ENCODE measurements around the gene ECT2. TPM values are rescaled to one million over a fixed set of nuclear protein-coding genes. Genes with fewer than 3 reads are reported as not detected.

ECT2 gene
- polyA plus RNA-seq, 3 donors: 2.6 to 3.3 (median 2.7) TPM

DNA sequence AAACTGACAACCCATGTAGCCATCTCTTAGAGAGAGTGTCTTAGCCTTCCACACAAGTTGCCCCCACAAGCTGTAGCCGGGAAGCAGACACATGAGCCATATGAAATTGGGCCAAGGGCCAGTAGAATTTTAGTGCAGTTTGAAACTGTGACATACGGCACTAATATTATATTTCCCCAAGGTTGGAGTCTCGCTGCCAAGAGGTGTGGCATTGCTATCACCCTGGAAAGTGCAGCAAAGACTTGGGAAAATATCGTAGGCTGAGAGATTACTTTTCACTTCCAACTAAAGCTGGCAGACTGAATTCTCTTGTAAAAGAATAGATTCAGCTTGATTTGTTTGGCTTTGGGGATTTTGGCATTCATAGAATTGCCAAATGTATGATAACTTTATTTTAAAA, 89.2 kb downstream of the ECT2 start:
- Mint-ChIP-seq H3K4me3 (no peak overlapping the region), H3K36me3 (no peaks in the 10 kb centered on the region), H3K4me1 (no peaks in the 10 kb centered on the region), H3K9me3 (no peaks in the 10 kb centered on the region), H3K27me3 (ENCODE audit: low read depth in 3 of 3) (peaks cover 0 to 6% (median 5%) of the 10 kb centered on the region in 3 donors), H3K27ac (no peak overlapping the region)
- Histone ChIP-seq H3K9me3 (replicated peaks in 1 of 2; ENCODE audit: control insufficient read depth in 1 of 2, insufficient read depth in 1 of 2, low read length in 2 of 2) (no peaks in the 10 kb centered on the region), H3K79me2 (ENCODE audit: insufficient read depth, low read length) (no peaks in the 10 kb centered on the region), H3K27me3 (ENCODE audit: control insufficient read depth in 2 of 2, insufficient read depth in 2 of 2, low read length in 2 of 2) (no peaks in the 10 kb centered on the region), H3K27ac (ENCODE audit: low read depth in 1 of 2, low read length in 2 of 2) (no peak overlapping the region), H3K9ac (ENCODE audit: insufficient read depth, low read length, poor library complexity, severe bottlenecking) (no peak overlapping the region), H2AFZ (ENCODE audit: insufficient read depth, low read depth, low read length, poor library complexity, severe bottlenecking) (no peak overlapping the region), H4K20me1 (ENCODE audit: insufficient read depth, low read length) (no peaks in the 10 kb centered on the region), H3K36me3 (replicated peaks in 1 of 2; ENCODE audit: control insufficient read depth in 1 of 2, insufficient read depth in 2 of 2, low read length in 2 of 2) (no peaks in the 10 kb centered on the region), H3K4me1 (ENCODE audit: control insufficient read depth in 1 of 2, insufficient read depth in 2 of 2, low read length in 2 of 2) (no peaks in the 10 kb centered on the region), H3K4me3 (replicated peaks in 1 of 3; ENCODE audit: low read depth in 2 of 3, low read length in 3 of 3) (no peak overlapping the region), H3K4me2 (replicated peaks; ENCODE audit: extremely low read depth, low read length, poor library complexity, severe bottlenecking) (no peak overlapping the region)
- no CpG with 5 or more reads among the region's 4 CpGs for WGBS (ENCODE audit: insufficient coverage)
- DNase-seq: no peak
- intact Hi-C loops (cut with micrococcal nuclease): no loop called here
- no peak for TF ChIP-seq CTCF (IDR thresholded peaks at IDR 0.05)

DNA sequence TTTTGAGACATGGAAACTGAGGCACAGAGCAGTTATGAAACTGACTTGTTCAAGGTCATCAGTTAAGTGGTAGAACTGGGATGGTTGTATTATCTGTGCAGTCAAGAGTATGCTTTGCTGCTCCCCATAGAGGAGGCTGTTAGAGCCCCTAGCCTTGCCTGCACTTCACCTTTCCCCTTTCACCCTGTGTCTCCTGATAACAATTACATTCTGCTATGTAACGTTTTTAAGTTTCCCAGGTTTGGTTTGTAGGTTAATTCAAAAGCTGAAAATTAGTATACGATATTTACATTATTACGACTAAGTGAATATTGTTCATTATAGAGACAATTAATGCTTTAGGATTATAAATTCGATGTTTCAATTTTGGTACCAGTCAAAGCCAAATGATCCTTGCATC, 89.9 kb downstream of the ECT2 start:
- intact Hi-C loops (cut with micrococcal nuclease): no loop called here
- no peak for DNase-seq
- H3K4me1 ChIP-seq (ENCODE audit: control insufficient read depth in 1 of 2, insufficient read depth in 2 of 2, low read length in 2 of 2): no peaks in the 10 kb centered on the region
- no peak overlapping the region for H3K27ac Mint-ChIP-seq
- no peak overlapping the region for H3K27ac ChIP-seq (ENCODE audit: low read depth in 1 of 2, low read length in 2 of 2)
- H3K4me3 Mint-ChIP-seq: no peak overlapping the region
- H3K79me2 ChIP-seq (ENCODE audit: insufficient read depth, low read length): no peaks in the 10 kb centered on the region
- H3K27me3 ChIP-seq (ENCODE audit: control insufficient read depth in 2 of 2, insufficient read depth in 2 of 2, low read length in 2 of 2): no peaks in the 10 kb centered on the region
- peaks cover 0 to under 1% of the 10 kb centered on the region in 2 donors for H3K9me3 ChIP-seq (replicated peaks in 1 of 2; ENCODE audit: control insufficient read depth in 1 of 2, insufficient read depth in 1 of 2, low read length in 2 of 2)
- H2AFZ ChIP-seq (ENCODE audit: insufficient read depth, low read depth, low read length, poor library complexity, severe bottlenecking): no peak overlapping the region
- no CpG with 5 or more reads among the region's 4 CpGs for WGBS (ENCODE audit: insufficient coverage)
- no peak overlapping the region for H3K9ac ChIP-seq (ENCODE audit: insufficient read depth, low read length, poor library complexity, severe bottlenecking)
- H3K4me2 ChIP-seq (replicated peaks; ENCODE audit: extremely low read depth, low read length, poor library complexity, severe bottlenecking): no peak overlapping the region
- peaks cover 0 to 6% (median 5%) of the 10 kb centered on the region in 3 donors for H3K27me3 Mint-ChIP-seq (ENCODE audit: low read depth in 3 of 3)
- no peak overlapping the region for H3K4me3 ChIP-seq (replicated peaks in 1 of 3; ENCODE audit: low read depth in 2 of 3, low read length in 3 of 3)
- no peak for TF ChIP-seq CTCF (IDR thresholded peaks at IDR 0.05)
- no peaks in the 10 kb centered on the region for H3K4me1 Mint-ChIP-seq
- no peaks in the 10 kb centered on the region for H3K36me3 Mint-ChIP-seq
- H3K9me3 Mint-ChIP-seq: peaks cover 0 to 4% (median 0%) of the 10 kb centered on the region in 7 donors
- H3K36me3 ChIP-seq (replicated peaks in 1 of 2; ENCODE audit: control insufficient read depth in 1 of 2, insufficient read depth in 2 of 2, low read length in 2 of 2): no peaks in the 10 kb centered on the region
- no peaks in the 10 kb centered on the region for H4K20me1 ChIP-seq (ENCODE audit: insufficient read depth, low read length)
